ENCODE results near the gene THEM5.
"Not testable (repeated sequence)": the region's sequence is repeated elsewhere in the genome, so short reads cannot be mapped to it uniquely, and the experiment has no call there.

DNA sequence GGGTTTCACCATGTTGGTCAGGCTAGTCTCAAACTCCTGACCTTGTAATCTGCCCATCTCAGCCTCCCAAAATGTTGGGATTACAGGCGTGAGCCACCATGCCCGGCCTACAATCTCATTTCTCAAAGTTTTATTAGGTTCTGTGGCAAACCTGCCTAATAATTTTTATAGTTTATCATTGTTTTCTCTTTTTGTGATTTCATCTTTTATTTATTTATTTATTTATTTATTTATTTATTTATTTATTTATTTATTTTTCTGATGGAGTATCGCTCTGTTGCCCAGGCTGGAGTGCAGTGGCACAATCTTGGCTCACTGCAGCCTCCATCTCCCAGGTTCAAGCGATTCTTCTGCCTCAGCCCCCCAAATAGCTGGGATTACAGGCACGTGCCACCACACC lies 31.4 kb upstream of the THEM5 start:
- not testable (repeated sequence) for TF ChIP-seq POLR2A (IDR thresholded peaks at IDR 0.05; ENCODE audit: extremely low read depth, insufficient read length); CTCF (IDR thresholded peaks at IDR 0.05; ENCODE audit: low read depth, low read length); MAX (IDR thresholded peaks at IDR 0.05; ENCODE audit: low read depth, low read length); MYC (IDR thresholded peaks at IDR 0.05; ENCODE audit: low read depth, low read length)
